Activated CD4-positive, alpha-beta T cell treated with anti-CD3 and anti-CD28 coated beads, Interleukin-2, amount 10 ng/mL, durations not matched to agents 7 days and 5 days (primary cell): ENCODE measurements around the gene TCP1. TPM values are rescaled to one million over a fixed set of nuclear protein-coding genes. Genes with fewer than 3 reads are reported as not detected.
"Not testable (repeated sequence)": the region's sequence is repeated elsewhere in the genome, so short reads cannot be mapped to it uniquely, and the experiment has no call there.

Experiments used
- CTCF ChIA-PET: fragments of 350-600 bp; sonication (Branson Sonifier 250); formaldehyde crosslinking; loops from one replicate; lab custom pipeline; 2021; ENCODE audit warnings: antibody characterized with exemption; lab: Charles Lee
- POLR2A ChIA-PET: fragments of 350-600 bp; sonication (Branson Sonifier 250); formaldehyde crosslinking; loops from one replicate; lab custom pipeline; 2021; ENCODE audit warnings: antibody characterized with exemption; lab: Charles Lee
- DNase-seq: peaks from one replicate; pipeline ENCODE4 v3.0.0-alpha.2; 2020
- H3K27ac Mint-ChIP-seq: one replicate; pipeline ENCODE4 v1.8.0; 2021; ENCODE audit warnings: mild to moderate bottlenecking, moderate library complexity, mixed read lengths
- H3K27me3 Mint-ChIP-seq: one replicate; pipeline ENCODE4 v1.8.0; 2021; ENCODE audit warnings: mixed read lengths
- H3K36me3 Mint-ChIP-seq: one replicate; pipeline ENCODE4 v1.8.0; 2021; ENCODE audit warnings: low read depth, mixed read lengths
- H3K4me1 Mint-ChIP-seq: one replicate; pipeline ENCODE4 v1.8.0; 2021; ENCODE audit warnings: mixed read lengths
- H3K4me3 Mint-ChIP-seq: one replicate; pipeline ENCODE4 v1.8.0; 2021; ENCODE audit warnings: mild to moderate bottlenecking, moderate library complexity, mixed read lengths
- H3K9me3 Mint-ChIP-seq: one replicate; pipeline ENCODE4 v1.8.0; 2021; ENCODE audit warnings: mixed read lengths
- total RNA-seq, 2 experiments: library from RNA; stranded (reverse); gene quantifications; one replicate each; pipeline ENCODE4 v1.2.3, GENCODE V29; 2021

Gene TCP1
- total RNA-seq, 2 experiments from 2014 or later: 192 to 209 TPM

GRCh38 chr6:159745081-159745480 lies 44.3 kb downstream of the TCP1 start:
- Mint-ChIP-seq H3K9me3 (no peaks in the 10 kb centered on the region), H3K27ac (no peak overlapping the region), H3K36me3 (peaks cover 67% of the 10 kb centered on the region), H3K4me3 (no peak overlapping the region), H3K4me1 (peaks cover 9% of the 10 kb centered on the region), H3K27me3 (no peaks in the 10 kb centered on the region)
- DNase-seq: no peak
- ChIA-PET POLR2A (no interaction called here), CTCF (no interaction called here)

DNA sequence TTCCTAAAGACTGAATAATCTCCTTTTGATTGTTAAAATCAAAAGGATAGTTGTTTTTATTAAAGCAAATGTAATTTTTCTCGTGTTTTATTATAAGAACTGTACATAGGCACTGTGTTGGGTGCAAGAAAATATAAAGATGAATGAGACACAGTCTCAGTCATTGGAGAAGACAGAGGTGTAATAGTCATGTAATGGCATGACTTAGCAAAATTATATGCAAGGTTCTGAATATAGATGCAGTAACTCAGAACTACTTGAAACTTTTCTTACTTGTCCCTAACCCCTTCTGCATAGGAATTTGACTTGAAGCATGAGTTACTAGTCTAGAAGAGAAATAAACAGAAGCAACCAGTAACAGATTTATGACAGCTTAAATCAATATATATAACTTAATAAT lies 47.2 kb downstream of the TCP1 start:
- ChIA-PET POLR2A (no interaction called here), CTCF (no interaction called here)
- DNase-seq: no peak
- no peak overlapping the region for H3K27ac Mint-ChIP-seq
- H3K4me3 Mint-ChIP-seq: no peak overlapping the region
- H3K27me3 Mint-ChIP-seq: no peaks in the 10 kb centered on the region
- no peaks in the 10 kb centered on the region for H3K9me3 Mint-ChIP-seq
- H3K4me1 Mint-ChIP-seq: peaks cover 20% of the 10 kb centered on the region
- H3K36me3 Mint-ChIP-seq: peaks cover 45% of the 10 kb centered on the region

- H3K4me3 Mint-ChIP-seq: no peak overlapping the region
- no peak overlapping the region for H3K27ac Mint-ChIP-seq
- no peaks in the 10 kb centered on the region for H3K27me3 Mint-ChIP-seq
- no peaks in the 10 kb centered on the region for H3K9me3 Mint-ChIP-seq
- ChIA-PET CTCF (no interaction called here), POLR2A (no interaction called here)
- peaks cover 21% of the 10 kb centered on the region for H3K4me1 Mint-ChIP-seq
- peaks cover 30% of the 10 kb centered on the region for H3K36me3 Mint-ChIP-seq
- DNase-seq: no peak
Observed at GRCh38 chr6:159739341-159739740, 50.1 kb downstream of the TCP1 start.

GRCh38 chr6:159736908-159737307 lies 52.5 kb downstream of the TCP1 start:
- Mint-ChIP-seq H3K4me3 (no peak overlapping the region), H3K27me3 (no peaks in the 10 kb centered on the region), H3K27ac (no peak overlapping the region), H3K36me3 (peaks cover 19% of the 10 kb centered on the region), H3K9me3 (no peaks in the 10 kb centered on the region), H3K4me1 (peaks cover 31% of the 10 kb centered on the region)
- no peak for DNase-seq
- CTCF ChIA-PET: interaction anchor here (1.5 kb wide), 1 partner anchor 17 kb away, joined by 3 read pairs; no protein-coding TSS in a partner anchor
- POLR2A ChIA-PET: no interaction called here

DNA sequence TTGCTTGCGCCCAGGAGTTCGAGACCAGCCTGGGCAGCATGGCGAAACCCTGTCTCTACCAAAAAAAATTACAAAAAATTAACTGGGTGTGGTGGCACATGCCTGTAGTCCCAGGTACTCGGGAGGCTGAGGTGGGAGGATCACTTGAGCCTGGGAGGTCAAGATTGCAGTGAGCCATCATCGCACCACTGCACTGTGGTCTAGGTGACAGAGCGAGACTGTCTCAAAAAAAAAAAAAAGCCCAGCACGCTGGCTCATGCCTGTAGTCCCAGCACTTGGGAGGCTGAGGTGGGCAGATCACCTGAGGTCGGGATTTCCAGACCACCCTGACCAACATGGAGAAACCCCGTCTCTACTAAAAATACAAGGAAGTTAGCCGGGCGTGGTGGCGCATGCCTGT lies 56.0 kb downstream of the TCP1 start:
- H3K4me3 Mint-ChIP-seq, DNase-seq, POLR2A ChIA-PET, H3K27me3 Mint-ChIP-seq, CTCF ChIA-PET, H3K9me3 Mint-ChIP-seq, H3K27ac Mint-ChIP-seq: not testable (repeated sequence)
- H3K4me1 Mint-ChIP-seq: peaks cover 50% of the 10 kb centered on the region
- peaks cover 26% of the 10 kb centered on the region for H3K36me3 Mint-ChIP-seq

DNA sequence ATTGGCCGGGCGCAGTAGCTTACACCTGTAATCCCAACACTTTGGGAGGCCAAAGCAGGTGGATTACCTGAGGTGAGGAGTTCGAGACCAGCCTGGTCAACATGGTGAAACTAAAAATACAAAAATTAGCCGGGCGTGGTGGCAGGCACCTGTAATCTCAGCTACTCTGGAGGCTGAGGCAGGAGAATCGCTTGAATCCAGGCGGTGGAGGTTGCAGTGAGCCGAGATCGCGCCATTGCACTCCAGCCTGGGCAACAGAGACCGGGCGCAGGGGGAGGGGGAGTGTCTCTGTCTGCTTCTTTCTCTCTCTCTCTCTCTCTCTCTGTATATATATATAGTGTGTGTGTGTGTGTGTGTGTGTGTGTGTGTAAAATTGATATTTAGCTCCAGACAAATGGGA lies 56.9 kb downstream of the TCP1 start:
- H3K9me3 Mint-ChIP-seq, POLR2A ChIA-PET, H3K4me3 Mint-ChIP-seq, H3K27ac Mint-ChIP-seq, H3K27me3 Mint-ChIP-seq, DNase-seq: not testable (repeated sequence)
- H3K4me1 Mint-ChIP-seq: peaks cover 43% of the 10 kb centered on the region
- peaks cover 31% of the 10 kb centered on the region for H3K36me3 Mint-ChIP-seq
- CTCF ChIA-PET: interaction anchor here (0.5 to 1.3 kb wide), 4 partner anchors 10 to 762 kb away, joined by 3 to 4 read pairs (median 3); no protein-coding TSS in a partner anchor

- no peak for DNase-seq
- CTCF ChIA-PET: interaction anchor here (1.3 to 1.4 kb wide), 2 partner anchors 16 to 58 kb away, joined by 4 read pairs; no protein-coding TSS in a partner anchor
- POLR2A ChIA-PET: no interaction called here
- Mint-ChIP-seq H3K36me3 (peaks cover 32% of the 10 kb centered on the region), H3K27ac (no peak overlapping the region), H3K9me3 (no peaks in the 10 kb centered on the region), H3K4me1 (peaks cover 49% of the 10 kb centered on the region), H3K27me3 (no peaks in the 10 kb centered on the region), H3K4me3 (peak overlapping the region; percentile 30)
Observed at GRCh38 chr6:159730332-159730676, 59.1 kb downstream of the TCP1 start.

- Mint-ChIP-seq H3K9me3 (no peaks in the 10 kb centered on the region), H3K4me3 (peak overlapping the region; percentile 90), H3K27ac (peak overlapping the region; percentile 93), H3K27me3 (no peaks in the 10 kb centered on the region), H3K36me3 (peaks cover 32% of the 10 kb centered on the region), H3K4me1 (peaks cover 53% of the 10 kb centered on the region)
- POLR2A ChIA-PET: no interaction called here
- DNase-seq: no peak
- CTCF ChIA-PET: interaction anchor here (1.4 to 1.9 kb wide), 2 partner anchors 59 to 60 kb away, joined by 4 to 5 read pairs; partner anchors contain the start of genes MRPL18 and TCP1
Observed at GRCh38 chr6:159729598-159730331, 59.6 kb downstream of the TCP1 start.

DNA sequence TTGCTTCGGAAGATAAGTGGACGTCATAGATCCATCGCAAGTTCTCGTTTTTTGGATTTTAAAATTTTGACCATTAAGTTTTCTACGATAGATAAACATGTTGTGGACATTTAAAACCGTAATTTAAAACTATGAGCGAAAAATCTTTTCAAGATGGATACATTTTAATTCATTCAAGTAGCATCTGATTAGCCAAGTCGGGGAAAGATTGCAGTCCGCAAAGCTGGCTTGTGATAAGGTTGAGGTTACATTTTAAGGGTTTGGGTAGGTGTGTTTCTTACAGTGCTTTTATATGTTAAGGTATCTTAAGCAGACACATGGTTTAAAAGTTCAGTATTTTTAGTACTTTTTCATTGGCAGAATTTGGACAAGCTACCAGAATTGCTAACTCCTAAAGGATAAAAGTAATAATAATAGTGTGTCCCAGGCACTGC lies 60.9 kb downstream of the TCP1 start:
- DNase-seq: peak; percentile 16
- Mint-ChIP-seq H3K36me3 (peaks cover 37% of the 10 kb centered on the region), H3K27me3 (no peaks in the 10 kb centered on the region), H3K4me3 (peak overlapping the region; percentile 90), H3K9me3 (no peaks in the 10 kb centered on the region), H3K27ac (peak overlapping the region; percentile 93), H3K4me1 (peaks cover 56% of the 10 kb centered on the region)
- ChIA-PET CTCF (interaction anchor here (0.7 to 1.9 kb wide), 3 partner anchors 15 to 61 kb away, joined by 3 to 5 read pairs (median 3); partner anchors contain the start of genes MRPL18 and TCP1), POLR2A (no interaction called here)

Other genes with a start within 250 kb of the TCP1 start
- 10 to 100 TPM; 62.9 to 64.0 TPM for gene SOD2, start 96.4 kb downstream of the TCP1 start, total RNA-seq
- 100 to 1,000 TPM; 120 to 131 TPM for gene WTAP, start 62.1 kb downstream of the TCP1 start, total RNA-seq
- gene ACAT2, start 27.6 kb downstream of the TCP1 start, total RNA-seq: 10 to 100 TPM; 58.4 to 65.8 TPM
- 10 to 100 TPM; 65.5 to 73.0 TPM for gene MRPL18, start 865 bp upstream of the TCP1 start, total RNA-seq
- under 1 TPM; 0.17 to 0.30 TPM for gene PNLDC1, start 10.7 kb upstream of the TCP1 start, total RNA-seq
- gene MAS1, start 101.4 kb upstream of the TCP1 start, total RNA-seq: not detected
- 10 to 100 TPM; 62.8 to 65.0 TPM for gene IGF2R, start 179.5 kb upstream of the TCP1 start, total RNA-seq